Gastroesophageal sphincter (tissue), 4 donors: ENCODE data around the gene SERPINA9. TPM values are rescaled to one million over a fixed set of nuclear protein-coding genes. Genes with fewer than 3 reads are reported as not detected.

Experiments
- ATAC-seq: fragments of 150-250 bp; one replicate; pipeline ENCODE4 v1.9.1; 2016; ENCODE audit warnings: mild to moderate bottlenecking, moderate library complexity
- H3K27ac ChIP-seq, 4 donors: fragments of 200-600 bp; sonication (generic) in 3 of 4; 1 replicate in 3 of 4; 2 replicates in 1 of 4; pipeline ENCODE4 v1.5.1; 2016 to 2019
- H3K27me3 ChIP-seq: fragments of 200-600 bp; sonication (generic); one replicate; pipeline ENCODE4 v1.5.1; 2019
- H3K36me3 ChIP-seq, 2 donors: fragments of 200-600 bp; sonication (generic); one replicate each; pipeline ENCODE4 v1.5.1; 2019; ENCODE audit warnings: control low read depth in 1 of 2
- H3K4me1 ChIP-seq, 3 donors: fragments of 200-600 bp; sonication (generic); 1 replicate in 2 of 3; 2 replicates in 1 of 3; pipeline ENCODE4 v1.5.1; 2016 to 2019; ENCODE audit warnings: control low read depth in 2 of 3
- H3K4me3 ChIP-seq, 2 donors: fragments of 200-600 bp; sonication (generic); one replicate each; pipeline ENCODE4 v1.5.1; 2019; ENCODE audit warnings: mild to moderate bottlenecking in 1 of 2, moderate library complexity in 1 of 2
- H3K9me3 ChIP-seq, 3 donors: fragments of 200-600 bp; sonication (generic); one replicate each; pipeline ENCODE4 v1.5.1; 2017 to 2019; ENCODE audit warnings: control low read depth in 2 of 3
- EP300 ChIP-seq: sonication (generic); formaldehyde crosslinking; IDR thresholded peaks from one replicate; pipeline ENCODE4 v1.6.1; 2017; ENCODE audit warnings: antibody characterized with exemption, mild to moderate bottlenecking
- POLR2A ChIP-seq, 2 donors: fragments of 450-650 bp; IDR thresholded peaks; one replicate each; pipeline ENCODE4 v1.6.1; 2017; ENCODE audit warnings: antibody characterized with exemption in 2 of 2, mild to moderate bottlenecking in 2 of 2, moderate library complexity in 1 of 2
- POLR2AphosphoS5 ChIP-seq: sonication (generic); formaldehyde crosslinking; IDR thresholded peaks from one replicate; pipeline ENCODE4 v1.6.1; 2017; ENCODE audit warnings: antibody characterized with exemption
- WGBS, 2 donors: methylation state at CpG; one replicate each; pipeline ENCODE4 v1.1.5; 2018; ENCODE audit warnings: low coverage in 1 of 2; 5-methylcytosine and 5-hydroxymethylcytosine counted together
- total RNA-seq, 4 donors: library from RNA; depleted of rRNA; stranded (reverse); fragments of >200 nt; gene quantifications; one replicate each; pipeline ENCODE4 v1.1.0, GENCODE V29; 2016
- TF ChIP-seq, protein P1 (sequence below), 4 experiments: fragments of 200-600 bp in 2 of 4; fragments of 450-650 bp in 2 of 4; sonication (generic) in 1 of 4; IDR thresholded peaks; one replicate each; pipeline ENCODE4 v1.5.1; 2017 to 2019; ENCODE audit warnings: antibody characterized with exemption in 4 of 4, mild to moderate bottlenecking in 2 of 4, moderate library complexity in 2 of 4

Gene SERPINA9
- total RNA-seq, 4 donors from 2014 or later = not detected

DNA sequence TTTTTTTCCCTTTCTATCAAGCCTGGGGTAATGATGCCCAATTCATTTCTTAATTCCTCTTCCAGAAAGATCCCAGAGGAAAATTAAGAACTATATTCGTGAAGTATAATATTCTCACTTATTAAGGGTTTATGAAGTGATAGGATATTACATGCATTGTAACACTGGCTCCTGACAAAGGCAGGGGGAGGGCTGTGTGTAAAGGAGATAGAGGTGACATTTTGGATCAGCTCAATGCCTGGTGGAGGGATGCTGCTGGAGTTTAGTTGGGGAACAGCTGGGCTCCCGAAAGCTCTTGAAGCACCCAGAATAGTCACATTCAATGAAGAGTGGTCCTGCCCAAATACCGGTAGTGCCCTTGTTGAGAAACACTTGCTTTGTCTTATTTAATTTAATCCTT is 24.2 kb downstream of the SERPINA9 start:
- H3K27me3 ChIP-seq = peaks cover 35% of the 10 kb centered on the region
- WGBS, 2 donors = 29 to 54% methylated on average over 3 of the region's 3 CpGs
- no peak overlapping the region for H3K4me3 ChIP-seq
- TF ChIP-seq EP300 = no peak
- TF ChIP-seq POLR2A (IDR thresholded peaks at IDR 0.05) = no peak
- TF ChIP-seq POLR2AphosphoS5 = no peak
- TF ChIP-seq, protein P1, sequence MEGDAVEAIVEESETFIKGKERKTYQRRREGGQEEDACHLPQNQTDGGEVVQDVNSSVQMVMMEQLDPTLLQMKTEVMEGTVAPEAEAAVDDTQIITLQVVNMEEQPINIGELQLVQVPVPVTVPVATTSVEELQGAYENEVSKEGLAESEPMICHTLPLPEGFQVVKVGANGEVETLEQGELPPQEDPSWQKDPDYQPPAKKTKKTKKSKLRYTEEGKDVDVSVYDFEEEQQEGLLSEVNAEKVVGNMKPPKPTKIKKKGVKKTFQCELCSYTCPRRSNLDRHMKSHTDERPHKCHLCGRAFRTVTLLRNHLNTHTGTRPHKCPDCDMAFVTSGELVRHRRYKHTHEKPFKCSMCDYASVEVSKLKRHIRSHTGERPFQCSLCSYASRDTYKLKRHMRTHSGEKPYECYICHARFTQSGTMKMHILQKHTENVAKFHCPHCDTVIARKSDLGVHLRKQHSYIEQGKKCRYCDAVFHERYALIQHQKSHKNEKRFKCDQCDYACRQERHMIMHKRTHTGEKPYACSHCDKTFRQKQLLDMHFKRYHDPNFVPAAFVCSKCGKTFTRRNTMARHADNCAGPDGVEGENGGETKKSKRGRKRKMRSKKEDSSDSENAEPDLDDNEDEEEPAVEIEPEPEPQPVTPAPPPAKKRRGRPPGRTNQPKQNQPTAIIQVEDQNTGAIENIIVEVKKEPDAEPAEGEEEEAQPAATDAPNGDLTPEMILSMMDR (IDR thresholded peaks at IDR 0.05) = no peak
- H3K36me3 ChIP-seq = no peaks in the 10 kb centered on the region
- peaks cover 0 to 16% (median 0%) of the 10 kb centered on the region in 3 donors for H3K9me3 ChIP-seq
- H3K27ac ChIP-seq = no peak overlapping the region
- no peak for ATAC-seq
- H3K4me1 ChIP-seq = peaks cover 0 to 7% (median 0%) of the 10 kb centered on the region in 3 donors

DNA sequence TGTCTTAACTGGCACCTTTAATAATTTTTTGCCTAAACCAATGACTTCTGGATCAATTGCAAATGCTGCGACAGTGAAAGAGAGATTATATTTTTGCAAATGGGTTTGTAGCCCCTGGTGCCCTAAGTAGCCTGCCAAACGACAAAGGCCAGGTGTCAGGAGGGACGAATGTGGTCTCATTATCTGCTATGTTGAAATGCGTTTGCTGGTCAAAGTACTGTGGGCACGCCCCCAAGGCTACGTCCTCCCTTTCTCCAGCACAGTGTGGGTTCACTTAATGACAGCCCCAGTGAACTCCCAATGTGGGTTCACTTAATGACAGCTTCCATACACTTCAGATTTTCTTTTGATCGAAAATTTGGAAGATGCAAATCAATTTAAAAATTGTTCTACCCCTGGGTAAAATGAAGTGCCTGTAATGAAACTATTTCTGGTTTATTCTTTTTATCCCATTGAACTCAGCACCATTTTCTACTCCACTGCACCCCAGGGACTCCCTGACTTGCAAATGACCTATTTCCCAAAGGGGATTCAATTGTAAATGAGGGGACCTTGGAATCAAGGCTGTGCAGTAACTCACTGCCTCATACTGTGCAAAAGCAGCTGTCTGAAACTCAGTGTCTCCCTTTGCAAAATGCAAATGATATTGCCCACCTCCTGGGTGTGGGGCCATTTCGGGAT is 24.8 kb downstream of the SERPINA9 start:
- no peak for ATAC-seq
- H3K9me3 ChIP-seq = peaks cover 0 to 10% (median 0%) of the 10 kb centered on the region in 3 donors
- no peak for TF ChIP-seq EP300
- TF ChIP-seq POLR2A (IDR thresholded peaks at IDR 0.05) = no peak
- TF ChIP-seq POLR2AphosphoS5 = no peak
- TF ChIP-seq, protein P1 (IDR thresholded peaks at IDR 0.05) = no peak
- no peak overlapping the region for H3K27ac ChIP-seq
- 7 to 34% methylated on average over 5 of the region's 8 CpGs for WGBS, 2 donors
- no peak overlapping the region for H3K4me3 ChIP-seq
- H3K36me3 ChIP-seq = no peaks in the 10 kb centered on the region
- H3K27me3 ChIP-seq = peaks cover 35% of the 10 kb centered on the region
- peaks cover 0 to 7% (median 0%) of the 10 kb centered on the region in 3 donors for H3K4me1 ChIP-seq

DNA sequence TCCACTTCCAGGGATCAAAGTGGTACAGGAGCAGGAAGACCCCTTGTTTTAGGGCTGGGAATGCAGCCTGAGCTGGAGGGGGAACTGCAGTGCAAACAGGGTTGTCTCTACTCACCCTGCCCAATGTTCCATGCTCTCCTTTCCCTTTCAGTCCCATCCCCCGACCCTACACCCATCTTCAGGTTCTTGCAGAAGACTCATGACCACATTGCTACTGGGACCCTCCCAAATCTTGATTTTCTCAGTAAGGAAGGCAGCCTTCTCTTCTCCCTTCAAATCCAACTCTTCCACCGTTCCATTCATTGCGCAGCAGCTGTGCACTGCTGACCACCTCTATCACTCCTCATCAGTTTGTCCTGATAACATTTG is 25.3 kb downstream of the SERPINA9 start:
- H3K27ac ChIP-seq = no peak overlapping the region
- no peak overlapping the region for H3K4me3 ChIP-seq
- TF ChIP-seq, protein P1 (IDR thresholded peaks at IDR 0.05) = no peak
- TF ChIP-seq POLR2A (IDR thresholded peaks at IDR 0.05) (no peak), POLR2AphosphoS5 (no peak), EP300 (no peak)
- H3K27me3 ChIP-seq = peaks cover 35% of the 10 kb centered on the region
- peaks cover 0 to 8% (median 0%) of the 10 kb centered on the region in 3 donors for H3K9me3 ChIP-seq
- 13 to 44% methylated on average over 2 to 3 of the region's 3 CpGs for whole genome bisulfite sequencing, 2 donors
- no peak for ATAC-seq
- peaks cover 0 to 7% (median 0%) of the 10 kb centered on the region in 3 donors for H3K4me1 ChIP-seq
- H3K36me3 ChIP-seq = no peaks in the 10 kb centered on the region

DNA sequence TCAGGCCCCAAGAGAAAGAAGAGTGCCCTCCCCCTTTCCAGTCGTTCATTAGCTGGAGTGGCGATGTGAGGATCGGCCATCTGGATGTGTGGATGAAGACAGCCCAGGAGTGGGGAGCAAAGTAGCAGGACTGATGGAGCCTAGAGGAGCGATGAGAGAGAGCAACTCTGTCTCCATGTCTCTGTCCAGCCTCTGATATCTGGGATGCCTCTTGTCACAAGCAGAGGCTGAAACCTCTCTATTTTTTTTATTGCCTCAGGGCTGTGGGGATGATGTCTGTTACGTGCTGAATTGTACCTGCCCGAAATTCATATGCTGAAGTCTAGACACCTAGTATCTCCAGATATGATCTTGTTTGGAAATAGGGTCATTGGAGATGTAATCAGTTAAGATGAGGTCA is 26.1 kb downstream of the SERPINA9 start:
- H3K27ac ChIP-seq = no peak overlapping the region
- H3K4me1 ChIP-seq = peaks cover 0 to 7% (median 0%) of the 10 kb centered on the region in 3 donors
- ATAC-seq = no peak
- no peaks in the 10 kb centered on the region for H3K36me3 ChIP-seq
- 69 to 81% methylated on average over 3 to 4 of the region's 6 CpGs for WGBS, 2 donors
- no peak overlapping the region for H3K4me3 ChIP-seq
- peaks cover 35% of the 10 kb centered on the region for H3K27me3 ChIP-seq
- H3K9me3 ChIP-seq = peaks cover 0 to 8% (median 0%) of the 10 kb centered on the region in 3 donors
- TF ChIP-seq POLR2A (IDR thresholded peaks at IDR 0.05) = no peak
- TF ChIP-seq, protein P1 (IDR thresholded peaks at IDR 0.05) = no peak
- no peak for TF ChIP-seq POLR2AphosphoS5
- TF ChIP-seq EP300 = no peak
